A673 (cell line): ENCODE results near the gene TRMT61A. TPM values are rescaled to one million over a fixed set of nuclear protein-coding genes. Genes with fewer than 3 reads are reported as not detected.

Experiments
- BruUV-seq: library from RNA; stranded (reverse); fragments of 400-500 nt; replicated peaks from 2 replicates; lab custom pipeline; 2021; lab: Mats Ljungman, UMichigan
- CTCF ChIA-PET: fragments of 300-600 bp; sonication (Branson Sonifier 250); formaldehyde crosslinking; loops from one replicate; lab custom pipeline; 2022; ENCODE audit warnings: antibody characterized with exemption; lab: Charles Lee
- POLR2A ChIA-PET: fragments of 300-600 bp; sonication (Branson Sonifier 250); formaldehyde crosslinking; loops from one replicate; lab custom pipeline; 2022; ENCODE audit warnings: antibody characterized with exemption; ENCODE audit not compliant: low non-redundant PET; lab: Charles Lee
- DNase-seq: peaks from one replicate; pipeline ENCODE4 v3.0.0-alpha.2; 2015; ENCODE audit warnings: low spot score
- H3K27ac ChIP-seq: fragments of 200-600 bp; sonication (generic); 2 replicates; pipeline ENCODE4 v1.5.1; 2016; ENCODE audit warnings: mixed run types, low read depth, mild to moderate bottlenecking, mixed read lengths, antibody characterized with exemption, low read length; ENCODE audit not compliant: poor library complexity, severe bottlenecking
- H3K27me3 ChIP-seq: fragments of 200-600 bp; sonication (generic); replicated peaks from 2 replicates; pipeline ENCODE4 v1.6.1; 2017; ENCODE audit warnings: mixed run types, low read depth, mild to moderate bottlenecking, mixed read lengths, antibody characterized with exemption, low read length; ENCODE audit not compliant: insufficient read depth, poor library complexity
- H3K36me3 ChIP-seq: fragments of 200-600 bp; sonication (generic); 2 replicates; pipeline ENCODE4 v1.6.1; 2016; ENCODE audit warnings: mixed run types, mild to moderate bottlenecking, mixed read lengths, antibody characterized with exemption, low read length; ENCODE audit not compliant: insufficient read depth, poor library complexity, severe bottlenecking
- H3K4me1 ChIP-seq: fragments of 200-600 bp; sonication (generic); 2 replicates; pipeline ENCODE4 v1.6.1; 2017; ENCODE audit warnings: mixed run types, mild to moderate bottlenecking, mixed read lengths, antibody characterized with exemption, low read length; ENCODE audit not compliant: insufficient read depth, poor library complexity, severe bottlenecking
- H3K4me3 ChIP-seq: fragments of 200-600 bp; sonication (generic); 2 replicates; pipeline ENCODE4 v1.5.1; 2016; ENCODE audit warnings: low read depth, mixed run types, mild to moderate bottlenecking, mixed read lengths, low read length; ENCODE audit not compliant: poor library complexity, severe bottlenecking
- H3K9me3 ChIP-seq: fragments of 200-600 bp; sonication (generic); 2 replicates; pipeline ENCODE4 v1.6.1; 2016; ENCODE audit warnings: mixed run types, low read depth, mild to moderate bottlenecking, mixed read lengths, antibody characterized with exemption, low read length; ENCODE audit not compliant: poor library complexity, severe bottlenecking
- EZH2 ChIP-seq: fragments of 200-600 bp; sonication (generic); IDR thresholded peaks from 2 replicates; pipeline ENCODE4 v1.6.1; 2017; ENCODE audit warnings: borderline replicate concordance, low read depth, mild to moderate bottlenecking, mixed read lengths, antibody characterized with exemption, low read length; ENCODE audit not compliant: poor library complexity, severe bottlenecking
- intact Hi-C: fragments of 100-400 bp; cut with micrococcal nuclease; formaldehyde crosslinking; loops from one replicate; pipeline ENCODE4 v1.10.0; 2022; ENCODE audit not compliant: unreplicated experiment
- total RNA-seq: library from RNA; stranded (reverse); gene quantifications from 2 replicates; pipeline ENCODE4 v1.2.3, GENCODE V29; 2021
- TF ChIP-seq, protein P1 (sequence below): fragments of 300-800, 200-600 bp; sonication (generic); conservative IDR thresholded peaks from 2 replicates; pipeline ENCODE4 v1.5.1; 2017; ENCODE audit warnings: low read depth, mild to moderate bottlenecking, antibody characterized with exemption, low read length, moderate library complexity, mixed read lengths

TRMT61A gene
- total RNA-seq, 1 experiment from 2014 or later = 23.6 TPM

- TF ChIP-seq, protein P1, sequence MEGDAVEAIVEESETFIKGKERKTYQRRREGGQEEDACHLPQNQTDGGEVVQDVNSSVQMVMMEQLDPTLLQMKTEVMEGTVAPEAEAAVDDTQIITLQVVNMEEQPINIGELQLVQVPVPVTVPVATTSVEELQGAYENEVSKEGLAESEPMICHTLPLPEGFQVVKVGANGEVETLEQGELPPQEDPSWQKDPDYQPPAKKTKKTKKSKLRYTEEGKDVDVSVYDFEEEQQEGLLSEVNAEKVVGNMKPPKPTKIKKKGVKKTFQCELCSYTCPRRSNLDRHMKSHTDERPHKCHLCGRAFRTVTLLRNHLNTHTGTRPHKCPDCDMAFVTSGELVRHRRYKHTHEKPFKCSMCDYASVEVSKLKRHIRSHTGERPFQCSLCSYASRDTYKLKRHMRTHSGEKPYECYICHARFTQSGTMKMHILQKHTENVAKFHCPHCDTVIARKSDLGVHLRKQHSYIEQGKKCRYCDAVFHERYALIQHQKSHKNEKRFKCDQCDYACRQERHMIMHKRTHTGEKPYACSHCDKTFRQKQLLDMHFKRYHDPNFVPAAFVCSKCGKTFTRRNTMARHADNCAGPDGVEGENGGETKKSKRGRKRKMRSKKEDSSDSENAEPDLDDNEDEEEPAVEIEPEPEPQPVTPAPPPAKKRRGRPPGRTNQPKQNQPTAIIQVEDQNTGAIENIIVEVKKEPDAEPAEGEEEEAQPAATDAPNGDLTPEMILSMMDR = no peak
- TF ChIP-seq EZH2 = no peak
- H3K4me1 ChIP-seq = peaks cover 38% of the 10 kb centered on the region
- no peaks in the 10 kb centered on the region for H3K27me3 ChIP-seq
- no peak for DNase-seq
- intact Hi-C loops = no loop called here
- H3K4me3 ChIP-seq = peak overlapping the region; percentile 98
- BruUV-seq = no TSS peak
- H3K27ac ChIP-seq = peak overlapping the region; percentile 99
- no peaks in the 10 kb centered on the region for H3K9me3 ChIP-seq
- peaks cover 21% of the 10 kb centered on the region for H3K36me3 ChIP-seq
- POLR2A ChIA-PET = no interaction called here
- CTCF ChIA-PET = interaction anchor here (0.5 to 0.7 kb wide), 2 partner anchors 9 to 41 kb away, joined by 3 read pairs; no protein-coding TSS in a partner anchor
These were observed 33.1 kb downstream of the TRMT61A start for GRCh38 chr14:103562179-103562428.

GRCh38 chr14:103562429-103563225 lies 33.6 kb downstream of the TRMT61A start, which contains the start of the genes BAG5 and COA8:
Gene BAG5 (minus strand): TSS chr14:103562657. CDS start chr14:103561164, 1,493 bp downstream.
Gene COA8 (plus strand): TSS chr14:103562960. CDS start chr14:103563002, 42 bp downstream.
- H3K4me1 ChIP-seq = peaks cover 37% of the 10 kb centered on the region
- no peaks in the 10 kb centered on the region for H3K9me3 ChIP-seq
- H3K4me3 ChIP-seq = peak within 1 kb of the TSS; percentile 98
- BruUV-seq = no TSS peak
- H3K27ac ChIP-seq = peak within 1 kb of the TSS; percentile 99
- ChIA-PET CTCF (interaction anchor here (0.5 to 0.7 kb wide), 2 partner anchors 8 to 42 kb away, joined by 3 read pairs; no protein-coding TSS in a partner anchor), POLR2A (no interaction called here)
- H3K36me3 ChIP-seq = peaks cover 21% of the 10 kb centered on the region
- intact Hi-C loops = no loop called here
- no peak for TF ChIP-seq EZH2
- TF ChIP-seq, protein P1 = no peak
- H3K27me3 ChIP-seq = no peaks in the 10 kb centered on the region
- DNase-seq = peak; percentile 92

DNA sequence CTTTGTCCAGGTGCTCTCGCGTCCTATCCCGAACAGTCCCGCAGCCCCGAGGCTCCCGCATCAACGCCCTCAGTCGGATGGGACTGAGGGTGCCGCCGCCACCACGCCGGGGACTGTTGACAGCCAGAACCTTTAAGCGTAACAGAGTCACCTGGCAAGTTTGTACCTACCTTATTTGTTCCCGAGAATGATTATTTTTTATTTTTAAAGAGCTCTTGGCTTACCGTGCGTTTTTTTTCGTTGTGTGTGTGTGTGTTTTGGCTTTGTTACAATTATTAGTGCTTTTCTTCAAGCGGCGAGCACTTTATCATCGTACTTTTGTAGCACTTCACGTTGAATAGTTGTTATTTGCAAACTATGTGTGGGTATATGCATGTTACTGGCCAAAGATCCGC lies 34.2 kb downstream of the TRMT61A start:
- ChIA-PET POLR2A (no interaction called here), CTCF (no interaction called here)
- peak overlapping the region; percentile 99 for H3K27ac ChIP-seq
- TSS peak; percentile 76 for BruUV-seq
- H3K36me3 ChIP-seq = peaks cover 21% of the 10 kb centered on the region
- peaks cover 37% of the 10 kb centered on the region for H3K4me1 ChIP-seq
- DNase-seq = no peak
- no peak for TF ChIP-seq EZH2
- TF ChIP-seq, protein P1 = no peak
- intact Hi-C loops = no loop called here
- H3K4me3 ChIP-seq = peak overlapping the region; percentile 98
- H3K9me3 ChIP-seq = no peaks in the 10 kb centered on the region
- H3K27me3 ChIP-seq = no peaks in the 10 kb centered on the region
